ENCODE results near the gene PTDSS2. TPM values are rescaled to one million over a fixed set of nuclear protein-coding genes. Genes with fewer than 3 reads are reported as not detected.

The PTDSS2 gene
- total and polyA plus RNA-seq, 2 donors from 2014 or later, result 28.5 to 37.7 TPM

GRCh38 chr11:537622-538430, 87.7 kb downstream of the PTDSS2 start:
- FAIRE-seq (no peak), DNase-seq (peak in 3 of 5 donors; percentile 7 to 70 (median 55))
- intact Hi-C loops (cut with DNase I), result no loop called here
- Histone ChIP-seq H3K36me3 (ENCODE audit: control insufficient read depth in 2 of 3, insufficient read depth in 3 of 3, low read length in 3 of 3) (no peaks in the 10 kb centered on the region), H3K9me3 (ENCODE audit: control insufficient read depth in 2 of 3, insufficient read depth in 1 of 3, low read length in 3 of 3) (no peaks in the 10 kb centered on the region), H3K27ac (ENCODE audit: low read depth in 2 of 2, low read length in 2 of 2) (no peak overlapping the region), H3K27me3 (ENCODE audit: control insufficient read depth, insufficient read depth, low read length) (no peaks in the 10 kb centered on the region), H3K4me1 (ENCODE audit: control insufficient read depth in 2 of 3, insufficient read depth in 2 of 3, low read depth in 1 of 3, low read length in 3 of 3) (peaks cover 0 to 23% (median 4%) of the 10 kb centered on the region in 3 donors), H3K9ac (ENCODE audit: low read length in 3 of 3) (no peak overlapping the region), H3K4me3 (ENCODE audit: low read length in 3 of 3) (peak overlapping the region in 2 of 3 donors; percentile 2 to 40)
- no peak for TF ChIP-seq CTCF (IDR thresholded peaks at IDR 0.05; ENCODE audit: borderline replicate concordance, extremely low read depth, insufficient read depth)

GRCh38 chr11:538431-539051, 88.5 kb downstream of the PTDSS2 start:
- no peak for TF ChIP-seq CTCF (IDR thresholded peaks at IDR 0.05; ENCODE audit: borderline replicate concordance, extremely low read depth, insufficient read depth)
- FAIRE-seq, result no peak
- peak in 1 of 5 donors; percentile 45 for DNase-seq
- no peak overlapping the region for H3K9ac ChIP-seq (ENCODE audit: low read length in 3 of 3)
- H3K4me1 ChIP-seq (ENCODE audit: control insufficient read depth in 2 of 3, insufficient read depth in 2 of 3, low read depth in 1 of 3, low read length in 3 of 3), result peaks cover 0 to 23% (median 4%) of the 10 kb centered on the region in 3 donors
- intact Hi-C loops (cut with DNase I), result no loop called here
- H3K4me3 ChIP-seq (ENCODE audit: low read length in 3 of 3), result no peak overlapping the region
- no peaks in the 10 kb centered on the region for H3K27me3 ChIP-seq (ENCODE audit: control insufficient read depth, insufficient read depth, low read length)
- H3K9me3 ChIP-seq (ENCODE audit: control insufficient read depth in 2 of 3, insufficient read depth in 1 of 3, low read length in 3 of 3), result no peaks in the 10 kb centered on the region
- H3K36me3 ChIP-seq (ENCODE audit: control insufficient read depth in 2 of 3, insufficient read depth in 3 of 3, low read length in 3 of 3), result no peaks in the 10 kb centered on the region
- H3K27ac ChIP-seq (ENCODE audit: low read depth in 2 of 2, low read length in 2 of 2), result no peak overlapping the region

- no peak for TF ChIP-seq CTCF (IDR thresholded peaks at IDR 0.05; ENCODE audit: borderline replicate concordance, extremely low read depth, insufficient read depth)
- peak in 1 of 5 donors; percentile 56 for DNase-seq
- peaks cover 0 to 14% (median 0%) of the 10 kb centered on the region in 3 donors for H3K4me1 ChIP-seq (ENCODE audit: control insufficient read depth in 2 of 3, insufficient read depth in 2 of 3, low read depth in 1 of 3, low read length in 3 of 3)
- intact Hi-C loops (cut with DNase I), result no loop called here
- no peak for FAIRE-seq
- H3K27me3 ChIP-seq (ENCODE audit: control insufficient read depth, insufficient read depth, low read length), result no peaks in the 10 kb centered on the region
- H3K36me3 ChIP-seq (ENCODE audit: control insufficient read depth in 2 of 3, insufficient read depth in 3 of 3, low read length in 3 of 3), result no peaks in the 10 kb centered on the region
- no peak overlapping the region for H3K4me3 ChIP-seq (ENCODE audit: low read length in 3 of 3)
- H3K9me3 ChIP-seq (ENCODE audit: control insufficient read depth in 2 of 3, insufficient read depth in 1 of 3, low read length in 3 of 3), result no peaks in the 10 kb centered on the region
- H3K9ac ChIP-seq (ENCODE audit: low read length in 3 of 3), result no peak overlapping the region
- no peak overlapping the region for H3K27ac ChIP-seq (ENCODE audit: low read depth in 2 of 2, low read length in 2 of 2)
Observed at GRCh38 chr11:539971-540481, 89.9 kb downstream of the PTDSS2 start.

Other genes starting within 250 kb of the PTDSS2 start
- gene BET1L, start 242.9 kb upstream of the PTDSS2 start, total RNA-seq, result 56.5 TPM
- 43.9 TPM for gene BET1L, start 242.9 kb upstream of the PTDSS2 start, polyA plus RNA-seq (ENCODE audit: insufficient read depth, low read depth, low replicate concordance)
- 92.1 TPM for gene RIC8A, start 242.6 kb upstream of the PTDSS2 start, total RNA-seq
- 52.3 TPM for gene RIC8A, start 242.6 kb upstream of the PTDSS2 start, polyA plus RNA-seq (ENCODE audit: insufficient read depth, low read depth, low replicate concordance)
- 28.3 TPM for gene SIRT3, start 213.9 kb upstream of the PTDSS2 start, total RNA-seq
- gene SIRT3, start 213.9 kb upstream of the PTDSS2 start, polyA plus RNA-seq (ENCODE audit: insufficient read depth, low read depth, low replicate concordance), result 28.7 TPM
- gene PSMD13, start 213.3 kb upstream of the PTDSS2 start, total RNA-seq, result 87.7 TPM
- 115 TPM for gene PSMD13, start 213.3 kb upstream of the PTDSS2 start, polyA plus RNA-seq (ENCODE audit: insufficient read depth, low read depth, low replicate concordance)
- 1.6 TPM for gene NLRP6, start 171.9 kb upstream of the PTDSS2 start, total RNA-seq
- 0.32 TPM for gene NLRP6, start 171.9 kb upstream of the PTDSS2 start, polyA plus RNA-seq (ENCODE audit: insufficient read depth, low read depth, low replicate concordance)
- gene PGGHG, start 161.2 kb upstream of the PTDSS2 start, total RNA-seq, result 64.1 TPM
- 16.1 TPM for gene PGGHG, start 161.2 kb upstream of the PTDSS2 start, polyA plus RNA-seq (ENCODE audit: insufficient read depth, low read depth, low replicate concordance)
- gene IFITM5, start 150.8 kb upstream of the PTDSS2 start, total RNA-seq, result not detected
- gene IFITM5, start 150.8 kb upstream of the PTDSS2 start, polyA plus RNA-seq (ENCODE audit: insufficient read depth, low read depth, low replicate concordance), result not detected
- 1,111 TPM for gene IFITM2, start 142.5 kb upstream of the PTDSS2 start, total RNA-seq
- 814 TPM for gene IFITM2, start 142.5 kb upstream of the PTDSS2 start, polyA plus RNA-seq (ENCODE audit: insufficient read depth, low read depth, low replicate concordance)
- gene IFITM1, start 136.2 kb upstream of the PTDSS2 start, total RNA-seq, result 440 TPM
- 248 TPM for gene IFITM1, start 136.2 kb upstream of the PTDSS2 start, polyA plus RNA-seq (ENCODE audit: insufficient read depth, low read depth, low replicate concordance)
- gene IFITM3, start 129.4 kb upstream of the PTDSS2 start, total RNA-seq, result 1,286 TPM
- gene IFITM3, start 129.4 kb upstream of the PTDSS2 start, polyA plus RNA-seq (ENCODE audit: insufficient read depth, low read depth, low replicate concordance), result 1,281 TPM
- 1.4 TPM for gene B4GALNT4, start 80.8 kb upstream of the PTDSS2 start, total RNA-seq
- 0.82 TPM for gene B4GALNT4, start 80.8 kb upstream of the PTDSS2 start, polyA plus RNA-seq (ENCODE audit: insufficient read depth, low read depth, low replicate concordance)
- gene PKP3, start 56.1 kb upstream of the PTDSS2 start, total RNA-seq, result 3.6 TPM
- gene PKP3, start 56.1 kb upstream of the PTDSS2 start, polyA plus RNA-seq (ENCODE audit: insufficient read depth, low read depth, low replicate concordance), result 1.9 TPM
- gene SIGIRR, start 35.3 kb upstream of the PTDSS2 start, total RNA-seq, result 89.1 TPM
- gene SIGIRR, start 35.3 kb upstream of the PTDSS2 start, polyA plus RNA-seq (ENCODE audit: insufficient read depth, low read depth, low replicate concordance), result 181 TPM
- gene ANO9, start 8.3 kb upstream of the PTDSS2 start, total RNA-seq, result 21.8 TPM
- 11.3 TPM for gene ANO9, start 8.3 kb upstream of the PTDSS2 start, polyA plus RNA-seq (ENCODE audit: insufficient read depth, low read depth, low replicate concordance)
- gene RNH1, start 57.0 kb downstream of the PTDSS2 start, total RNA-seq, result 191 TPM
- gene RNH1, start 57.0 kb downstream of the PTDSS2 start, polyA plus RNA-seq (ENCODE audit: insufficient read depth, low read depth, low replicate concordance), result 171 TPM
- gene HRAS, start 85.3 kb downstream of the PTDSS2 start, total RNA-seq, result 66.1 TPM
- 100 TPM for gene HRAS, start 85.3 kb downstream of the PTDSS2 start, polyA plus RNA-seq (ENCODE audit: insufficient read depth, low read depth, low replicate concordance)
- 7.7 TPM for gene LRRC56, start 87.2 kb downstream of the PTDSS2 start, total RNA-seq
- gene LRRC56, start 87.2 kb downstream of the PTDSS2 start, polyA plus RNA-seq (ENCODE audit: insufficient read depth, low read depth, low replicate concordance), result 1.2 TPM
- 8.0 TPM for gene LMNTD2, start 110.5 kb downstream of the PTDSS2 start, total RNA-seq
- gene LMNTD2, start 110.5 kb downstream of the PTDSS2 start, polyA plus RNA-seq (ENCODE audit: insufficient read depth, low read depth, low replicate concordance), result 6.2 TPM
- gene RASSF7, start 110.7 kb downstream of the PTDSS2 start, total RNA-seq, result 106 TPM
- gene RASSF7, start 110.7 kb downstream of the PTDSS2 start, polyA plus RNA-seq (ENCODE audit: insufficient read depth, low read depth, low replicate concordance), result 108 TPM
- gene PHRF1, start 126.2 kb downstream of the PTDSS2 start, total RNA-seq, result 30.9 TPM
- 7.5 TPM for gene PHRF1, start 126.2 kb downstream of the PTDSS2 start, polyA plus RNA-seq (ENCODE audit: insufficient read depth, low read depth, low replicate concordance)
- 36.7 TPM for gene IRF7, start 165.7 kb downstream of the PTDSS2 start, total RNA-seq
- gene IRF7, start 165.7 kb downstream of the PTDSS2 start, polyA plus RNA-seq (ENCODE audit: insufficient read depth, low read depth, low replicate concordance), result 21.5 TPM
- gene CDHR5, start 174.7 kb downstream of the PTDSS2 start, total RNA-seq, result 7.0 TPM
- 45.6 TPM for gene CDHR5, start 174.7 kb downstream of the PTDSS2 start, polyA plus RNA-seq (ENCODE audit: insufficient read depth, low read depth, low replicate concordance)
- not detected for gene SCT, start 176.9 kb downstream of the PTDSS2 start, total RNA-seq
- not detected for gene SCT, start 176.9 kb downstream of the PTDSS2 start, polyA plus RNA-seq (ENCODE audit: insufficient read depth, low read depth, low replicate concordance)
- gene DRD4, start 187.0 kb downstream of the PTDSS2 start, total RNA-seq, result 1.1 TPM
- 0.47 TPM for gene DRD4, start 187.0 kb downstream of the PTDSS2 start, polyA plus RNA-seq (ENCODE audit: insufficient read depth, low read depth, low replicate concordance)
- gene DEAF1, start 244.9 kb downstream of the PTDSS2 start, total RNA-seq, result 54.5 TPM
- gene DEAF1, start 244.9 kb downstream of the PTDSS2 start, polyA plus RNA-seq (ENCODE audit: insufficient read depth, low read depth, low replicate concordance), result 30.2 TPM
- gene TMEM80, start 245.5 kb downstream of the PTDSS2 start, total RNA-seq, result 38.6 TPM
- gene TMEM80, start 245.5 kb downstream of the PTDSS2 start, polyA plus RNA-seq (ENCODE audit: insufficient read depth, low read depth, low replicate concordance), result 36.2 TPM